Cardiac fibroblast (primary cell): ENCODE results near the gene TMEM143.
A peak's percentile ranks its signal among the peaks of the same experiment; 100 is the strongest.

Experiments used
- DNase-seq, 2 donors: peaks; one replicate each; pipeline versions ENCODE4 v3.0.0 to v3.0.0-alpha.2; 2010; ENCODE audit warnings: low read depth in 2 of 2
- H3K4me3 ChIP-seq, 2 donors: replicated peaks in 1 of 2; 1 replicate in 1 of 2; 2 replicates in 1 of 2; pipeline ENCODE4 v1.5.1; 2011; ENCODE audit warnings: low read depth in 2 of 2, low read length in 2 of 2, mild to moderate bottlenecking in 2 of 2, moderate library complexity in 1 of 2
- TF ChIP-seq, protein P1 (sequence below): IDR thresholded peaks from one replicate; pipeline ENCODE4 v1.5.1; 2011; ENCODE audit warnings: low read depth, mild to moderate bottlenecking, low read length, inconsistent platforms

The TMEM143 gene

DNA sequence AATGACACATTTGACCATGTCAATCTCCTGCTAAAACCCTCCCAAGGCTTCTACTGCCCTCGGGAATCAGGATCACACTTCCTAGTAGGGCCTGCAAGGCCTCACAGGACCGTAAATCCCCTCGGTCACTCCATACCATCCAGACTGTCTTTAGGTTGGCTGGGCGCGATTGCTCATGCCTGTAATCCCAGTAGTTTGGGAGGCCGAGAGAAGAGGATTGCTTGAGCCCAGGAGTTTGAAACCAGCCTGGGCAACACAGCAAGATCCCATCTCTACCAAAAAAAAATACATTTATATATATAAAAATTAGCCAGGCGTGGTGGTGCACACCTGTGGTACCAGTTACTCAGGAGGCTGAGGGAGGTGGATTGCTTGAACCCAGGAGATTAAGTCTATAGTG is 15.0 kb downstream of the TMEM143 start:
- TF ChIP-seq, protein P1, sequence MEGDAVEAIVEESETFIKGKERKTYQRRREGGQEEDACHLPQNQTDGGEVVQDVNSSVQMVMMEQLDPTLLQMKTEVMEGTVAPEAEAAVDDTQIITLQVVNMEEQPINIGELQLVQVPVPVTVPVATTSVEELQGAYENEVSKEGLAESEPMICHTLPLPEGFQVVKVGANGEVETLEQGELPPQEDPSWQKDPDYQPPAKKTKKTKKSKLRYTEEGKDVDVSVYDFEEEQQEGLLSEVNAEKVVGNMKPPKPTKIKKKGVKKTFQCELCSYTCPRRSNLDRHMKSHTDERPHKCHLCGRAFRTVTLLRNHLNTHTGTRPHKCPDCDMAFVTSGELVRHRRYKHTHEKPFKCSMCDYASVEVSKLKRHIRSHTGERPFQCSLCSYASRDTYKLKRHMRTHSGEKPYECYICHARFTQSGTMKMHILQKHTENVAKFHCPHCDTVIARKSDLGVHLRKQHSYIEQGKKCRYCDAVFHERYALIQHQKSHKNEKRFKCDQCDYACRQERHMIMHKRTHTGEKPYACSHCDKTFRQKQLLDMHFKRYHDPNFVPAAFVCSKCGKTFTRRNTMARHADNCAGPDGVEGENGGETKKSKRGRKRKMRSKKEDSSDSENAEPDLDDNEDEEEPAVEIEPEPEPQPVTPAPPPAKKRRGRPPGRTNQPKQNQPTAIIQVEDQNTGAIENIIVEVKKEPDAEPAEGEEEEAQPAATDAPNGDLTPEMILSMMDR, result no peak

DNA sequence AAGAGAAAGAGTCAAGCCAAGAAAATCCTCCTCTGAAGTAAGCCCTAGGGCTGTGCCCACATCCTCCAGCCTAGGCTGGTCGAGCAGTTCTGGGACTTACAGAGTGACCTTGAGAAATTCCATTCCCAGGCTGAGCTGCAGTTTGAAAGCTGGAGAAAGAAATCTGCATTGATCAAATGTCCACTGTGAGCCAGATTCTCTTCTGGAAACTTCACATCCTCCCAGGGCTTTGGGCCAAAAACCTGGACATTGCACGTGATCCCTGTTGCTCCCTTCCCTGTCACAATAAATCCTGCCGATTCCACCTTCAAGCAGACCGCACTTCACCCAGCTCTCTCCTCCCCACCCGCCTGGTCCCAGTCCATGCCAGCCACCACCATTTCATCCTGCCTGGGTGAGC is 15.7 kb downstream of the TMEM143 start:
- H3K4me3 ChIP-seq, result no peak overlapping the region
- DNase-seq, result peak in 1 of 2 donors; percentile 36
- TF ChIP-seq, protein P1, result no peak

More for the DNA sequence above, 15.0 kb downstream of the TMEM143 start:
- no peak for DNase-seq
- no peak overlapping the region for H3K4me3 ChIP-seq

DNA sequence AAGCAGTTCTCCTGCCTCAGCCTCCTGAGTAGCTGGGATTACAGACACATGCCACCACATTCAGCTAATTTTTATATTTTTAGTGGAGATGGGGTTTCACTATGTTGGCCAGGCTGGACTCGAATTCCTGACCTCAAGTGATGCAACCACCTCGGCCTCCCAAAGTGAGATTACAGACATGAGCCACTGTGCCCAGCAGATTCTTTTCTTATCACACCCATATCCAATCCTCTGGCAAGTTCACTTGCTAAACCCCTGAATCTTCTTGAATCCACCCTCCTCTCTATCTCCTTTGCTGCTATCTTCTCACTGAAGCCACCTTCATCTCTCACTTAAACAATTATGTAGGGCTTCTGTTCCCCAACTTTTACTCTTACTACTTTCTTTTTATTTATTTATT is 17.5 kb downstream of the TMEM143 start:
- peak in 1 of 2 donors; percentile 34 for DNase-seq
- H3K4me3 ChIP-seq, result no peak overlapping the region
- TF ChIP-seq, protein P1, result no peak

DNA sequence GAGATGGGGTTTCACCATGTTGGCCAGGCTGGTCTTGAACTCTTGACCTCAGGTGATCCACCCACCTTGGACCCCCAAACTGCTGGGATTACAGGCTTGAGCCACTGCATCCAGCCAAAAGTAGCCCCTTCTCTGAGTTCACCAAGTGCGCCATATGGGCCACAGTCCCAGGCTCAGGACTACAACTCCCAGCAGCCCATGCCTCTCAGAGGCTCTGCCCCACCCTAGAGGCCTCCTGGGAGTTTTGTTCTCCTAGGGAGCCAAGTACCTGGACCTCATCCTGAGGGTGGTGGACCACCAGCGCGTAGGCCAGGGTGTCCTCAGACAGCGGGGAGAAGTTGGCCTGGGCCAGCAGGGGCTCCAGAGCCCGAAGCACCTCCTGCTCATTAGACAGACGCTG is 18.8 kb downstream of the TMEM143 start:
- TF ChIP-seq, protein P1, result no peak
- DNase-seq, result no peak
- H3K4me3 ChIP-seq, result no peak overlapping the region

DNA sequence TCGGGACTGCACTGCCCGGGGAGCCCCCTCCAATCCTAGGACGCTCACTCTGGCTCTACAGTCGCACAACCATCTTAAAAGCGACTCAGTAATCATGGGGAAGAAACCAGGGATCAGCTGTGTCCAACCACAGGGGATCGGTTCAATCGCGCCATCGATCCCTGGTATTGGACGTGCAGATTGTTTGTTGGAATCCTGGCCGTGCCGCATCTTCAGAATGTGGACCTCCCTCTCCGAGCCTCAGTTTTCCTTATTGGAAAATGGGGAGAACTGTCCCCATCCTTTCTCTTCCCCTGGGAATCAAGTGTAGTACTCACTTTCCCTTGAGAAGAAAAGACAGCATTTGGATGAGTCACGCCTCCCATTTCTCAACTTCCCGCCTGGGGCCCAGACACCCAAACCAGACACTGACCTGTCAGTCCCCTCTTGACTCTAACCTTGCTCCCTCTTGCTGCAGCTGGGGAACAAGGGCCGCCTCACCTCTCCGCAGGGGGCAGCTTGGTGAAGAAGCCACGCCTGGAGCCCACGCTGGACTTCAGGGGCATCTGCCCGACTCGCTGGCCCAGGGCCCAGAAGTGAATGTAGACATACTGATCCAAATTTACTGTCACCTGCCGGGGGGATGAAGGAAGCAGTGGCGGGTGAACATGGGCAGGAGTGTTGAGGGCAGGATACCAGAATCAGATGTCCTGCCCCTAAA is 20.7 kb downstream of the TMEM143 start:
- no peak overlapping the region for H3K4me3 ChIP-seq
- peak in 1 of 2 donors; percentile 73 for DNase-seq
- TF ChIP-seq, protein P1, result no peak

DNA sequence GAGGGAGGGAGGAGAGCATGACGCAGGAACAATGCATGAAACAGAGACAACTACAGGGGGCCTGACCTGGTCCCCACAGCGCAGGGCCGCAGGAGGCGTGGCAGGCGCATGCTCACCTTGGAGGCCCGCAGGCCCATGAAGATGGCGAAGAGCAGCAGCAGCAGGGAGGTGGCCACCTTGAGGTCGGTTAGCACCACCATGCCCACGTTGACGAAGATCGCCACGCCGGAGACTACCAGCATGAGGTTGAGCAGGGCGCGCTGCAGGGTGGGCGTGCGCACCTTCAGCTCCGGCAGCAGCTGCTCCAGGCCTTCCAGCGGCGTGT is 21.4 kb downstream of the TMEM143 start:
- DNase-seq, result no peak
- no peak overlapping the region for H3K4me3 ChIP-seq
- TF ChIP-seq, protein P1, result no peak
